T-cell (primary cell): ENCODE results near the gene C2CD2L. TPM values are rescaled to one million over a fixed set of nuclear protein-coding genes. Genes with fewer than 3 reads are reported as not detected.
A peak's percentile ranks its signal among the peaks of the same experiment; 100 is the strongest.

Source experiments
- ATAC-seq, 4 experiments: fragments of 200-7000 bp in 3 of 4; fragments of 150-1000 bp in 1 of 4; cut with Tn5 transposase; replicated peaks in 1 of 4; 1 replicate in 3 of 4; 2 replicates in 1 of 4; pipeline ENCODE4 v1.10.0; 2021; ENCODE audit warnings: moderate library complexity in 3 of 4, mild to moderate bottlenecking in 2 of 4, moderate number of reproducible peaks in 1 of 4
- CTCF ChIA-PET, 2 donors: fragments of 300-600 bp; sonication (Branson Sonifier 250); formaldehyde crosslinking; loops; one replicate each; lab custom pipeline; 2022; ENCODE audit warnings: antibody characterized with exemption in 2 of 2; lab: Charles Lee
- POLR2A ChIA-PET, 2 donors: fragments of 300-600 bp; sonication (Branson Sonifier 250); formaldehyde crosslinking; loops; one replicate each; lab custom pipeline; 2022; ENCODE audit warnings: antibody characterized with exemption in 2 of 2; lab: Charles Lee
- DNase-seq, 35 experiments: peaks; one replicate each; pipeline versions ENCODE4 v3.0.0 to v3.0.0-alpha.2; 2013 to 2023
- H3K27ac ChIP-seq: one replicate; pipeline ENCODE4 v1.5.1; 2013; ENCODE audit warnings: low read length
- H3K27me3 ChIP-seq, 2 experiments: replicated peaks in 1 of 2; 1 replicate in 1 of 2; 2 replicates in 1 of 2; pipeline versions ENCODE4 v1.6.1 to v1.7.0; 2013; ENCODE audit warnings: low read length in 1 of 2, mixed read lengths in 1 of 2; ENCODE audit not compliant: control insufficient read depth in 2 of 2, insufficient read depth in 2 of 2; ENCODE audit errors: extremely low read depth in 1 of 2
- H3K36me3 ChIP-seq, 2 donors: 1 replicate in 1 of 2; 2 replicates in 1 of 2; pipeline versions ENCODE4 v1.6.1 to v1.7.0; 2013; ENCODE audit warnings: low read length in 1 of 2; ENCODE audit not compliant: control insufficient read depth in 2 of 2, insufficient read depth in 1 of 2; ENCODE audit errors: extremely low read depth in 1 of 2
- H3K4me1 ChIP-seq, 2 experiments: 1 replicate in 1 of 2; 2 replicates in 1 of 2; pipeline versions ENCODE4 v1.6.1 to v1.7.0; 2013; ENCODE audit warnings: low read length in 2 of 2, mixed read lengths in 1 of 2; ENCODE audit not compliant: insufficient read depth in 2 of 2, control insufficient read depth in 1 of 2; ENCODE audit errors: extremely low read depth in 1 of 2
- H3K4me3 ChIP-seq, 2 donors: 1 replicate in 1 of 2; 2 replicates in 1 of 2; pipeline versions ENCODE4 v1.5.1 to v1.7.0; 2013; ENCODE audit warnings: mild to moderate bottlenecking in 2 of 2, low read length in 1 of 2, moderate library complexity in 1 of 2; ENCODE audit not compliant: control insufficient read depth in 1 of 2; ENCODE audit errors: extremely low read depth in 1 of 2
- H3K9me3 ChIP-seq: 2 replicates; pipeline ENCODE4 v1.7.0; 2013
- H3K27ac Mint-ChIP-seq, 2 donors: one replicate each; pipeline ENCODE4 v1.8.0; 2020 to 2021; ENCODE audit warnings: mild to moderate bottlenecking in 2 of 2, mixed read lengths in 2 of 2
- H3K27me3 Mint-ChIP-seq, 2 donors: one replicate each; pipeline ENCODE4 v1.8.0; 2021 to 2022; ENCODE audit warnings: mixed read lengths in 2 of 2
- H3K36me3 Mint-ChIP-seq: one replicate; pipeline ENCODE4 v1.8.0; 2021; ENCODE audit warnings: mixed read lengths
- H3K4me1 Mint-ChIP-seq, 3 donors: one replicate each; pipeline ENCODE4 v1.8.0; 2020 to 2022; ENCODE audit warnings: mixed read lengths in 3 of 3, mild to moderate bottlenecking in 1 of 3
- H3K4me3 Mint-ChIP-seq, 3 donors: one replicate each; pipeline ENCODE4 v1.8.0; 2020 to 2022; ENCODE audit warnings: mild to moderate bottlenecking in 3 of 3, mixed read lengths in 3 of 3, moderate library complexity in 3 of 3
- H3K9me3 Mint-ChIP-seq, 3 donors: one replicate each; pipeline ENCODE4 v1.8.0; 2020 to 2022; ENCODE audit warnings: mixed read lengths in 3 of 3
- WGBS: methylation state at CpG from one replicate; pipeline ENCODE4 v1.1.5; 2013; ENCODE audit warnings: missing lambda C conversion rate; ENCODE audit not compliant: insufficient coverage; 5-methylcytosine and 5-hydroxymethylcytosine counted together
- total RNA-seq, 35 experiments: library from RNA in 6 of 35; stranded (reverse) in 6 of 35; fragments of 120-200 nt in 1 of 35; gene quantifications; one replicate each; pipeline versions ENCODE4 v1.2.1 to v1.2.4 and lab custom pipeline; 2013 to 2026

C2CD2L gene
- total RNA-seq, 5 donors from 2014 or later (not counting 1 experiment from before 2014, with no cell fraction given), result 18.9 to 36.4 (median 30.6) TPM

- H3K27me3 Mint-ChIP-seq, result no peaks in the 10 kb centered on the region
- WGBS, result under 1% methylated on average over 70 of the region's 79 CpGs
- peak overlapping the region; percentile 88 to 98 (median 92) for H3K4me3 Mint-ChIP-seq
- H3K36me3 Mint-ChIP-seq, result peaks cover 28% of the 10 kb centered on the region
- H3K27ac ChIP-seq, result peak overlapping the region; percentile 46
- peak overlapping the region; percentile 90 to 93 for H3K27ac Mint-ChIP-seq
- peaks cover 0 to 28% of the 10 kb centered on the region in 2 donors for H3K36me3 ChIP-seq
- no peaks in the 10 kb centered on the region for H3K9me3 Mint-ChIP-seq
- ChIA-PET CTCF (interaction anchor here (0.9 to 1.7 kb wide), 4 partner anchors 10 to 101 kb away, joined by 3 to 7 read pairs (median 5); partner anchors contain the start of genes C2CD2L (in 1 of the 2), HINFP (in 1 of the 2) and HMBS (in 1 of the 2)), POLR2A (interaction anchor here (0.6 to 2.0 kb wide), 12 partner anchors 9 to 220 kb away, joined by 3 to 15 read pairs (median 4); partner anchors contain the start of genes C2CD2L (in 2 of the 2), VPS11 (in 2 of the 2), HINFP (in 1 of the 2) and HMBS (in 1 of the 2))
- H3K4me1 Mint-ChIP-seq, result peaks cover 38 to 39% (median 38%) of the 10 kb centered on the region in 3 donors
- peaks cover 9 to 32% of the 10 kb centered on the region in 2 experiments for H3K4me1 ChIP-seq
- peak overlapping the region; percentile 73 to 95 for H3K4me3 ChIP-seq
- no peaks in the 10 kb centered on the region for H3K27me3 ChIP-seq
- peak; percentile 85 to 90 (median 88) for ATAC-seq
- DNase-seq, result peak; percentile 97 to 100 (median 99)
- no peaks in the 10 kb centered on the region for H3K9me3 ChIP-seq
These were observed 11.9 kb upstream of the C2CD2L start for GRCh38 chr11:119095066-119095880.

GRCh38 chr11:119099711-119100110, 7.4 kb upstream of the C2CD2L start:
- Histone ChIP-seq H3K9me3 (no peaks in the 10 kb centered on the region), H3K27ac (no peak overlapping the region), H3K36me3 (peaks cover 0 to 25% of the 10 kb centered on the region in 2 donors), H3K27me3 (no peaks in the 10 kb centered on the region), H3K4me3 (no peak overlapping the region), H3K4me1 (peaks cover 14 to 36% of the 10 kb centered on the region in 2 experiments)
- CTCF ChIA-PET, result interaction anchor here in 1 of 2 donors (0.6 to 1.3 kb wide), 3 partner anchors 7 to 239 kb away, joined by 4 to 5 read pairs (median 5); partner anchors contain the start of gene C2CD2L
- POLR2A ChIA-PET, result interaction anchor here (0.6 to 0.7 kb wide), 2 partner anchors 12 to 555 kb away, joined by 3 to 5 read pairs; no protein-coding TSS in a partner anchor
- no peak overlapping the region for H3K27ac Mint-ChIP-seq
- peaks cover 23% of the 10 kb centered on the region for H3K36me3 Mint-ChIP-seq
- H3K4me1 Mint-ChIP-seq, result peaks cover 46 to 55% (median 50%) of the 10 kb centered on the region in 3 donors
- H3K27me3 Mint-ChIP-seq, result no peaks in the 10 kb centered on the region
- ATAC-seq, result no peak
- H3K4me3 Mint-ChIP-seq, result peak overlapping the region; percentile 86 to 98 (median 97)
- 80% methylated on average over 1 of the region's 6 CpGs for WGBS
- DNase-seq, result no peak
- H3K9me3 Mint-ChIP-seq, result no peaks in the 10 kb centered on the region

- Mint-ChIP-seq H3K9me3 (no peaks in the 10 kb centered on the region), H3K36me3 (peaks cover 23% of the 10 kb centered on the region), H3K27me3 (no peaks in the 10 kb centered on the region), H3K4me1 (peaks cover 41 to 58% (median 52%) of the 10 kb centered on the region in 3 donors), H3K4me3 (peak overlapping the region; percentile 86 to 98 (median 97)), H3K27ac (peak overlapping the region; percentile 45 to 68)
- Histone ChIP-seq H3K27me3 (no peaks in the 10 kb centered on the region), H3K4me3 (peak overlapping the region in 1 of 2 donors; percentile 98), H3K4me1 (peaks cover 14 to 36% of the 10 kb centered on the region in 2 experiments), H3K27ac (no peak overlapping the region), H3K36me3 (peaks cover 0 to 25% of the 10 kb centered on the region in 2 donors), H3K9me3 (no peaks in the 10 kb centered on the region)
- ATAC-seq (no peak), DNase-seq (peak in 1 of 35 experiments; percentile 30)
- CTCF ChIA-PET, result interaction anchor here in 1 of 2 donors (0.8 kb wide), 1 partner anchor 15 kb away, joined by 4 read pairs; no protein-coding TSS in a partner anchor
- POLR2A ChIA-PET, result interaction anchor here in 1 of 2 donors (1.0 kb wide), 1 partner anchor 14 kb away, joined by 5 read pairs; no protein-coding TSS in a partner anchor
- WGBS, result 45% methylated on average over 7 of the region's 11 CpGs
These were observed 6.7 kb upstream of the C2CD2L start for GRCh38 chr11:119100246-119100970.

- Mint-ChIP-seq H3K4me3 (peak overlapping the region; percentile 86 to 98 (median 97)), H3K9me3 (no peaks in the 10 kb centered on the region), H3K4me1 (peaks cover 37 to 51% (median 45%) of the 10 kb centered on the region in 3 donors), H3K27ac (peak overlapping the region; percentile 99 to 100), H3K36me3 (peaks cover 23% of the 10 kb centered on the region), H3K27me3 (no peaks in the 10 kb centered on the region)
- WGBS, result under 1% methylated on average over 24 of the region's 29 CpGs
- Histone ChIP-seq H3K27me3 (no peaks in the 10 kb centered on the region), H3K36me3 (peaks cover 0 to 25% of the 10 kb centered on the region in 2 donors), H3K4me1 (peaks cover 12 to 29% of the 10 kb centered on the region in 2 experiments), H3K27ac (peak overlapping the region; percentile 87), H3K9me3 (no peaks in the 10 kb centered on the region), H3K4me3 (peak overlapping the region; percentile 83 to 98)
- CTCF ChIA-PET, result interaction anchor here (0.6 to 1.5 kb wide), 11 partner anchors 9 to 243 kb away, joined by 3 to 24 read pairs (median 4); partner anchors contain the start of genes VPS11 (in 2 of the 2), CBL (in 1 of the 2), HINFP (in 1 of the 2) and HMBS (in 1 of the 2)
- POLR2A ChIA-PET, result interaction anchor here (0.6 to 1.5 kb wide), 5 partner anchors 8 to 849 kb away, joined by 3 to 17 read pairs (median 6); partner anchors contain the start of genes HMBS (in 1 of the 2) and VPS11 (in 1 of the 2)
- ATAC-seq (peak in 3 of 4 experiments; percentile 4 to 9 (median 6)), DNase-seq (no peak)
These were observed 6.0 kb upstream of the C2CD2L start for GRCh38 chr11:119100994-119101758.

GRCh38 chr11:119101759-119102423, 5.3 kb upstream of the C2CD2L start, which contains the start of gene DPAGT1:
Gene DPAGT1, minus strand, starts transcription at chr11:119101853. Its CDS starts 198 bp downstream, at chr11:119101655.
- no peaks in the 10 kb centered on the region for H3K27me3 ChIP-seq

More at GRCh38 chr11:119101759-119102423, 5.3 kb upstream of the C2CD2L start, which contains the start of gene DPAGT1:
- Histone ChIP-seq H3K4me3 (peak within 1 kb of the TSS; percentile 83 to 98), H3K9me3 (no peaks in the 10 kb centered on the region), H3K4me1 (peaks cover 16 to 35% of the 10 kb centered on the region in 2 experiments), H3K36me3 (peaks cover 0 to 18% of the 10 kb centered on the region in 2 donors), H3K27ac (peak within 1 kb of the TSS; percentile 87)
- WGBS, result 0% methylated on average over 15 of the region's 32 CpGs
- Mint-ChIP-seq H3K27me3 (no peaks in the 10 kb centered on the region), H3K4me1 (peaks cover 39 to 57% (median 53%) of the 10 kb centered on the region in 3 donors), H3K27ac (peak within 1 kb of the TSS; percentile 99 to 100), H3K36me3 (peaks cover 19% of the 10 kb centered on the region), H3K4me3 (peak within 1 kb of the TSS; percentile 86 to 98 (median 97)), H3K9me3 (no peaks in the 10 kb centered on the region)
- peak; percentile 70 to 89 (median 80) for DNase-seq
- ChIA-PET POLR2A (interaction anchor here (0.5 to 1.5 kb wide), 13 partner anchors 7 to 849 kb away, joined by 3 to 21 read pairs (median 5); partner anchors contain the start of genes RPS25 (in 2 of the 2), HINFP (in 1 of the 2), HMBS (in 1 of the 2) and TRAPPC4 (in 1 of the 2)), CTCF (interaction anchor here (0.6 to 1.5 kb wide), 15 partner anchors 9 to 348 kb away, joined by 3 to 24 read pairs (median 4); partner anchors contain the start of genes VPS11 (in 2 of the 2), CBL (in 1 of the 2), HINFP (in 1 of the 2) and HMBS (in 1 of the 2))
- peak; percentile 85 to 90 (median 86) for ATAC-seq
